Neural crest cell (in vitro differentiated cells): Measurements from ENCODE around the gene EXD3. TPM values are rescaled to one million over a fixed set of nuclear protein-coding genes. Genes with fewer than 3 reads are reported as not detected.
A peak's percentile ranks its signal among the peaks of the same experiment; 100 is the strongest.

Experiments used
- DNase-seq: peaks from one replicate; pipeline ENCODE4 v3.0.0; 2021; ENCODE audit warnings: low read depth, mixed read lengths, low spot score
- H3K27ac Mint-ChIP-seq: one replicate; pipeline ENCODE4 v1.8.0; 2021; ENCODE audit warnings: mild to moderate bottlenecking, mixed read lengths; ENCODE audit not compliant: unreplicated experiment
- H3K27me3 Mint-ChIP-seq: 2 replicates; pipeline ENCODE4 v1.8.0; 2021; ENCODE audit warnings: low read depth, mild to moderate bottlenecking, mixed read lengths
- H3K36me3 Mint-ChIP-seq: 2 replicates; pipeline ENCODE4 v1.8.0; 2021; ENCODE audit warnings: low read depth, mild to moderate bottlenecking, mixed read lengths
- H3K4me1 Mint-ChIP-seq: 2 replicates; pipeline ENCODE4 v1.8.0; 2021; ENCODE audit warnings: mixed read lengths
- H3K4me3 Mint-ChIP-seq: one replicate; pipeline ENCODE4 v1.8.0; 2021; ENCODE audit warnings: mild to moderate bottlenecking, mixed read lengths
- H3K9me3 Mint-ChIP-seq: 2 replicates; pipeline ENCODE4 v1.8.0; 2021; ENCODE audit warnings: mixed read lengths
- total RNA-seq: library from RNA; stranded (reverse); gene quantifications from 2 replicates; pipeline ENCODE4 v1.2.1, GENCODE V29; 2021
- TF ChIP-seq, protein P1 (sequence below): fragments of 200-600 bp; sonication (generic); conservative IDR thresholded peaks from 2 replicates; pipeline ENCODE4 v1.5.0; 2021; ENCODE audit warnings: antibody characterized with exemption, mild to moderate bottlenecking

EXD3 gene
- total RNA-seq, 1 donor from 2014 or later, result 15.1 TPM

DNA sequence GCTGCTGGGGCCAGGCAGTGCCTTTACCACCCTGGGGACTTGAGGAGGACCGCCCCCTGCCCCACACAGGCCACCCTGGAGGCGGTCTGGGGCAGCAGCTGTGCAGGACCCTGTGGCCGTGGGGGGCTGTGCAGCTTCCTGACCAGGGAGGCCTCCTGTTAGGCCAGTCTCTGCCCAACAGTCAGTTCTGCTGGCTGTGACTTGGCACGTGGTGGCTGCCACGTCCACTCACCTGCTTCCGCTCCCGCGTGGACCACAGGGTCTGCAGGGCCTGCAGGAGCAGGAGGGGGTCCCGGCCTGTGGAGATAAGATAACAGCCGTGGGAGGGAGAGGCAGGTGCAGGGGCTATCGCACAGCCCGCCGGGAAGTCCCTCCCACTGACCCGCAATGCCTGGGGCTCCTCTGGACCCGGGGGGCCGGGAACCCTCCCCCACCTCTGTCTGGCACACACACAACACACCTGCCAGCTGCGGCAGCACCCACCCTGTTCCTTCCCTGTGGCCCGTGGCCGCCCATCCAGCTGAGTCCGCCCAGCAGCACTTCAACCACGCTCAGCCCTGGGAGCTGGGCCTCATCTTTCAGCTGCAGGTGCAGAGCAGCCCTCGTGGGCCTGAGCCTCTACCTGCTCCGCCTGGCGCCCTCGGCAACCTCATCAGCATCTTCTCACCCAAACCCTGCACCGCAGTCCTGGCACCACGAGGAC, 39.7 kb downstream of the EXD3 start:
- Mint-ChIP-seq H3K27me3 (no peaks in the 10 kb centered on the region), H3K4me1 (peaks cover 17% of the 10 kb centered on the region), H3K27ac (peak overlapping the region; percentile 86), H3K36me3 (peaks cover 4% of the 10 kb centered on the region), H3K4me3 (no peak overlapping the region), H3K9me3 (no peaks in the 10 kb centered on the region)
- TF ChIP-seq, protein P1, sequence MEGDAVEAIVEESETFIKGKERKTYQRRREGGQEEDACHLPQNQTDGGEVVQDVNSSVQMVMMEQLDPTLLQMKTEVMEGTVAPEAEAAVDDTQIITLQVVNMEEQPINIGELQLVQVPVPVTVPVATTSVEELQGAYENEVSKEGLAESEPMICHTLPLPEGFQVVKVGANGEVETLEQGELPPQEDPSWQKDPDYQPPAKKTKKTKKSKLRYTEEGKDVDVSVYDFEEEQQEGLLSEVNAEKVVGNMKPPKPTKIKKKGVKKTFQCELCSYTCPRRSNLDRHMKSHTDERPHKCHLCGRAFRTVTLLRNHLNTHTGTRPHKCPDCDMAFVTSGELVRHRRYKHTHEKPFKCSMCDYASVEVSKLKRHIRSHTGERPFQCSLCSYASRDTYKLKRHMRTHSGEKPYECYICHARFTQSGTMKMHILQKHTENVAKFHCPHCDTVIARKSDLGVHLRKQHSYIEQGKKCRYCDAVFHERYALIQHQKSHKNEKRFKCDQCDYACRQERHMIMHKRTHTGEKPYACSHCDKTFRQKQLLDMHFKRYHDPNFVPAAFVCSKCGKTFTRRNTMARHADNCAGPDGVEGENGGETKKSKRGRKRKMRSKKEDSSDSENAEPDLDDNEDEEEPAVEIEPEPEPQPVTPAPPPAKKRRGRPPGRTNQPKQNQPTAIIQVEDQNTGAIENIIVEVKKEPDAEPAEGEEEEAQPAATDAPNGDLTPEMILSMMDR, result no peak
- DNase-seq, result no peak

DNA sequence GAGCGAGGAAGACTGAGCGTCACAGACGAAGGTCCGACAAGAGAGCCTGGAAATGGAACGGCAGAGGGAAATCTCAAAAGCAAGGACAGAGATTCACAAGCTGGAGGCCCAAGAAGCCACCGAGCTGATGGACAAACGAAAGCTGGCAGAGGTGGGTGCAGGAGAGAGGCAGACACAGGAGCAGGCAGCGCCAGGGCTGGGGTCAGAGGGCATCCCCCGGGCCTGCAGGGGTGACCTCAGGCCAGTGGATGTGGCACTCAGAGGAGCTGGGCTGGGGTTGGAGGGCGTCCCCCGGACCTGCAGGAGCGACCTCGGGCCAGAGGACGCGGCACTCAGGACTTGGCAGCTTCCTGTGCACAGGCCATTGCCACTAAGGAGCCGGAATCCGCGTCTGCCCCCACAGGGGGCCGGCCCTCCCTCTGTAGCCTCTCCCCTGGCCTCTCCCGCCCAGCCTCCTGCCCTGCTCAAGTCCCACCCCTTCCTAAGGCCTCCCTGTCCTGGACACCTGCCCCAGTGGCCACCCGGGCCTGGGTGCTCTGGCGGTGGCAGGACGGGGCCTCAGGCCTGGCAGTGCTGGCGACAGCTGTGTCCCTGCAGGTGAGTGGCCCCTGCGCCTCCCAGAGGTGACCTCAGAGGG, 40.4 kb downstream of the EXD3 start:
- no peaks in the 10 kb centered on the region for H3K9me3 Mint-ChIP-seq
- H3K4me1 Mint-ChIP-seq, result peaks cover 17% of the 10 kb centered on the region
- no peak for DNase-seq
- TF ChIP-seq, protein P1, result no peak
- no peaks in the 10 kb centered on the region for H3K27me3 Mint-ChIP-seq
- H3K27ac Mint-ChIP-seq, result no peak overlapping the region
- peaks cover 4% of the 10 kb centered on the region for H3K36me3 Mint-ChIP-seq
- H3K4me3 Mint-ChIP-seq, result no peak overlapping the region

GRCh38 chr9:137381501-137382443, 41.2 kb downstream of the EXD3 start:
- TF ChIP-seq, protein P1, result no peak
- no peak overlapping the region for H3K27ac Mint-ChIP-seq
- no peaks in the 10 kb centered on the region for H3K27me3 Mint-ChIP-seq
- no peak for DNase-seq
- no peak overlapping the region for H3K4me3 Mint-ChIP-seq
- peaks cover 4% of the 10 kb centered on the region for H3K36me3 Mint-ChIP-seq
- no peaks in the 10 kb centered on the region for H3K9me3 Mint-ChIP-seq
- H3K4me1 Mint-ChIP-seq, result peaks cover 17% of the 10 kb centered on the region

DNA sequence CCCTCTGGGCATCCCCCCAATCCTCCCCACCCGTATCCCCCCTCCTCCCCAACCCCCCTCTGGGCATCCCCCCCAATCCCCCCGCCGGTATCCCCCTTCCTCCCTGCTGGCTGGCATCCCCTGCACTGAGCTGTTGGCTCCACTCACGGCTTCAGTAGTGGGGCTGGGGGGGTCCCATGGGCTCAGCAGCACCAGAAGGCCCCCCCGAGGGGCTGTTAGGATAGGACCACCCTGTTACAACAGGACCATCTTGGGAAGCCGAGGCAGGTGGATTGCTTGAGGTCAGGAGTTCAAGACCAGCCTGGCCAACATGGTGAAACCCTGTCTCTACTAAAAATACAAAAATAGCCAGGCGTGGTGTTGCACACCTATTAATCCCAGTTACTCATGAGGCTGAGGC, 42.4 kb downstream of the EXD3 start:
- no peak overlapping the region for H3K4me3 Mint-ChIP-seq
- H3K4me1 Mint-ChIP-seq, result peaks cover 17% of the 10 kb centered on the region
- H3K27ac Mint-ChIP-seq, result no peak overlapping the region
- TF ChIP-seq, protein P1, result no peak
- DNase-seq, result no peak
- H3K27me3 Mint-ChIP-seq, result no peaks in the 10 kb centered on the region
- no peaks in the 10 kb centered on the region for H3K9me3 Mint-ChIP-seq
- peaks cover 4% of the 10 kb centered on the region for H3K36me3 Mint-ChIP-seq

DNA sequence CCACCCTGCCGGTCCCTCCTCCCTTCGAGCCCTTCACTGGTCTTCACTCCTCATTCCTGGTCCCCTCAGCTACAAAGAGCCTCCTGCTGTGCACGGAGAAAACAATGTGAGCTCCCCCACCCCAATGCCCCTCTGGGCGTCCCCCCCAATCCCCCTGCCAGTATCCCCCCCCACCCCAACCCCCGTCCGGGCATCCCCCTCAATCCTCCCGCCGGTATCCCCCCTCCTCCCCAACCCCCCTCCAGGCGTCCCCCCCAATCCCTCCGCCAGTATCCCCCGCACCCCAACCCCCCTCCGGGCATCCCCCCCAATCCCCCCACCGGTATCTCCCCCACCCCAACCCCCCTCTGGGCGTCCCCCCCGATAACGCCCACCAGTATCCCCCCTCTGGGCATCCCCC, 42.8 kb downstream of the EXD3 start:
- Mint-ChIP-seq H3K9me3 (no peaks in the 10 kb centered on the region), H3K4me1 (peaks cover 17% of the 10 kb centered on the region), H3K27ac (no peak overlapping the region), H3K27me3 (no peaks in the 10 kb centered on the region), H3K36me3 (peaks cover 4% of the 10 kb centered on the region), H3K4me3 (no peak overlapping the region)
- TF ChIP-seq, protein P1, result no peak
- no peak for DNase-seq
